Parathyroid adenoma (tissue), 2 donors: ENCODE measurements around the gene TP53RK.

Experiments
- H2AFZ ChIP-seq: fragments of 300-600 bp; sonication (generic); one replicate; pipeline ENCODE4 v1.7.0; 2017; ENCODE audit warnings: antibody characterized with exemption, mild to moderate bottlenecking
- H3K27ac ChIP-seq: fragments of 300-600 bp; sonication (generic); one replicate; pipeline ENCODE4 v1.7.0; 2017
- H3K27me3 ChIP-seq: fragments of 300-600 bp; sonication (generic); one replicate; pipeline ENCODE4 v1.7.0; 2017; ENCODE audit warnings: low read length; ENCODE audit not compliant: control insufficient read depth, insufficient read depth
- H3K36me3 ChIP-seq: fragments of 300-600 bp; sonication (generic); one replicate; pipeline ENCODE4 v1.7.0; 2017; ENCODE audit warnings: low read length; ENCODE audit not compliant: control insufficient read depth, insufficient read depth
- H3K4me1 ChIP-seq: fragments of 300-600 bp; sonication (generic); one replicate; pipeline ENCODE4 v1.7.0; 2017; ENCODE audit warnings: control low read depth
- H3K4me2 ChIP-seq: fragments of 300-600 bp; sonication (generic); one replicate; pipeline ENCODE4 v1.7.0; 2017; ENCODE audit warnings: low read length
- H3K4me3 ChIP-seq: fragments of 300-600 bp; sonication (generic); one replicate; pipeline ENCODE4 v1.7.0; 2017; ENCODE audit warnings: low read depth, low read length
- H3K79me2 ChIP-seq: fragments of 300-600 bp; sonication (generic); one replicate; pipeline ENCODE4 v1.7.0; 2017; ENCODE audit warnings: control low read depth
- H3K9ac ChIP-seq: fragments of 300-600 bp; sonication (generic); one replicate; pipeline ENCODE4 v1.7.0; 2017; ENCODE audit warnings: mild to moderate bottlenecking
- H3K9me3 ChIP-seq: fragments of 300-600 bp; sonication (generic); one replicate; pipeline ENCODE4 v1.7.0; 2017; ENCODE audit warnings: low read length; ENCODE audit not compliant: control insufficient read depth
- TF ChIP-seq, protein P1 (sequence below): fragments of 300-600 bp; sonication (generic); IDR thresholded peaks from one replicate; pipeline ENCODE4 v1.7.0; 2017; ENCODE audit warnings: antibody characterized with exemption, mild to moderate bottlenecking
- donor health status: primary hyperparathyroidism.

The TP53RK gene

DNA sequence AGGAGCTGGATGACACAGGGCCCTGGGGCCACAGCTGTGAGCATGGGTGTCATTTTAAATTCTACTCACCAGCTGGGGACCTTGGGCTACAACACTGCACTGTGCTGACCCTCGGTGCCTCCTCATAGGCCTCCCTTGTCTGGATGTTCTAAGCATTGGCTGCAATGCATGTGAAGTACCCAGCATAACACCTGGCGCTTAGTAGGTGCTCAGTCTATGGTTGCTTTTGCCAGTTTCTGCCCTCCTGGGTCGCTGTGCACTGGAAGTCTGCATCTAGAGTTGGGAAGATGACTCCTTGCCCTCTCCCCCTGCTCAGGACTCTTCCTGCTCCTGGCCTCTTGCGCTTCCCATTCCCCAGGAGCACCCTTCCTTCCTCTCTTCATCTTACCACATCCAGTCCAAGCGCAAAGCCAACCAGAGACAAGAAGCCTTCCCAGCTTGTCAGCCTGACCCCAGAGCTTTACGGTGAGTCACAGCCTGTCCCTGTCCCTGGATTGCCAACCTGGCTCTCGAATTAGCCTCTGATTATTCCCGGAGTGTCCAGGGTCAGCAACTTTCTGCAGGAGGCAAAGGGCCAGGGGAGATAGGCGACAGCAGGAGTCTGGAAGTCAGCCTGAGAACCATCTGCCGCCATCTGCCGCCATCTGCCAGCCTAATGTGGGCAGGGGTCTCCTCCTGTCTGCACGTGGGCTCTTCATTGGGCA lies 46.8 kb downstream of the TP53RK start:
- Histone ChIP-seq H3K4me2 (no peak overlapping the region), H3K4me3 (no peak overlapping the region), H3K9me3 (no peaks in the 10 kb centered on the region), H3K27ac (no peak overlapping the region), H3K79me2 (no peaks in the 10 kb centered on the region), H3K27me3 (no peaks in the 10 kb centered on the region), H2AFZ (no peak overlapping the region), H3K9ac (no peak overlapping the region), H3K36me3 (no peaks in the 10 kb centered on the region), H3K4me1 (no peaks in the 10 kb centered on the region)
- TF ChIP-seq, protein P1, sequence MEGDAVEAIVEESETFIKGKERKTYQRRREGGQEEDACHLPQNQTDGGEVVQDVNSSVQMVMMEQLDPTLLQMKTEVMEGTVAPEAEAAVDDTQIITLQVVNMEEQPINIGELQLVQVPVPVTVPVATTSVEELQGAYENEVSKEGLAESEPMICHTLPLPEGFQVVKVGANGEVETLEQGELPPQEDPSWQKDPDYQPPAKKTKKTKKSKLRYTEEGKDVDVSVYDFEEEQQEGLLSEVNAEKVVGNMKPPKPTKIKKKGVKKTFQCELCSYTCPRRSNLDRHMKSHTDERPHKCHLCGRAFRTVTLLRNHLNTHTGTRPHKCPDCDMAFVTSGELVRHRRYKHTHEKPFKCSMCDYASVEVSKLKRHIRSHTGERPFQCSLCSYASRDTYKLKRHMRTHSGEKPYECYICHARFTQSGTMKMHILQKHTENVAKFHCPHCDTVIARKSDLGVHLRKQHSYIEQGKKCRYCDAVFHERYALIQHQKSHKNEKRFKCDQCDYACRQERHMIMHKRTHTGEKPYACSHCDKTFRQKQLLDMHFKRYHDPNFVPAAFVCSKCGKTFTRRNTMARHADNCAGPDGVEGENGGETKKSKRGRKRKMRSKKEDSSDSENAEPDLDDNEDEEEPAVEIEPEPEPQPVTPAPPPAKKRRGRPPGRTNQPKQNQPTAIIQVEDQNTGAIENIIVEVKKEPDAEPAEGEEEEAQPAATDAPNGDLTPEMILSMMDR: no peak

DNA sequence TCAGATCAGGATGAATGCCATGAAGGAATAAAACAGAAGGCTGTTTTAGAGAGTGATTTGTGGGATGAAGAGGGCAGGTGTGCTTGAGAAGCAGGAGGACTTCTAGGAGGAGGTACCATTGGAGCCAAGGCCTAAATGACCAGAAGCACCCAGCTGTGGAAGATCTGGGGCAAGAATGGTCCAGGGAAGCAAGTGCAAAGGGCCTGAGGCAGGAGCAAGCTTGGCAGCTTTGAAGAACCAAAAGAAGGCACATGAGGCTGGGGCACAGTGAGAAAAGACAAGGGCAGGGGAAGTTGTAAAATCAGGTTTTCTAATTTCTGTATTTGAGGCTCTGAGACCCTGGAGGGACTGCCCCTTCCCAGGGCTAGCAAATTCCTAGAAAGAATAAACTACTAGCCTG lies 47.8 kb downstream of the TP53RK start:
- H2AFZ ChIP-seq: no peak overlapping the region
- H3K27me3 ChIP-seq: no peaks in the 10 kb centered on the region
- H3K4me2 ChIP-seq: no peak overlapping the region
- H3K4me3 ChIP-seq: no peak overlapping the region
- H3K9ac ChIP-seq: no peak overlapping the region
- TF ChIP-seq, protein P1: no peak
- no peaks in the 10 kb centered on the region for H3K79me2 ChIP-seq
- H3K4me1 ChIP-seq: no peaks in the 10 kb centered on the region
- no peaks in the 10 kb centered on the region for H3K9me3 ChIP-seq
- no peak overlapping the region for H3K27ac ChIP-seq
- H3K36me3 ChIP-seq: no peaks in the 10 kb centered on the region

DNA sequence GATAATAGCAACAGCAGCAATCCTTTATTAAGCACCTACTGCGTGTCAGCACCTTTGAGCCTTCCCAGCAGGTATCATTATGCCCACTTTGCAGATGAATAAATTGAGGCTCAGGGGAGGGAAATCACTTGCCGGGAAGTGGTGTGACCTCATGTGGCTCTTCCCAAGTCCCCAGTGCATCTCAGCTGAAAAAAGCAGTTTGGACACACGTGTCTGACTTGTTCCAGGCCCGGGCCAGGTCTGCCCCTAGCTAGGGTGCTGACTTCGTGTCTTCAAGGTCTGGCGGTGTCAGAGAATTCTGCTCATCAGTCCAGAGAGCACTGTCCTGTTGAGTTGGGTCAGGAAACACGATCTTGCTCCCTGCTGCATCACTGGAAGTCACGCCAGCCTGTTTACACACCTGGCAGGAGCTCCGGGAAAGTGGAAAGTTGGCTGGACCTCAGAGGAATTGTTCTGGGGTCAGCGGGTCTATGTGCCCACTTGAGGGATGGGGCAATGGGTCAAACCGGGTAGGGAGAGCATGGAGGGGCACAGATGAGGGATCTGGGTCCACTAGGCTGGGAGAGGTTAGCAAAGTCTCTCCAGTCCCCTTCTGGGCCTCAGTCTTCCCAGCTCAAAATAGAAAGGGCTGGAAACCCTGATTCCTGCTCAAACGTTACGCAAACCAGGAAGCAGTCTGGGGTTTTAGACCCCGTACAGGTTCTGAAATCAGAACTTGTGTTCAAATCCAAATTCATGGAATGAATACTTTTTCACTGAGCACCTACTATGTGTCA lies 48.5 kb downstream of the TP53RK start:
- no peak overlapping the region for H3K9ac ChIP-seq
- H3K9me3 ChIP-seq: no peaks in the 10 kb centered on the region

DNA sequence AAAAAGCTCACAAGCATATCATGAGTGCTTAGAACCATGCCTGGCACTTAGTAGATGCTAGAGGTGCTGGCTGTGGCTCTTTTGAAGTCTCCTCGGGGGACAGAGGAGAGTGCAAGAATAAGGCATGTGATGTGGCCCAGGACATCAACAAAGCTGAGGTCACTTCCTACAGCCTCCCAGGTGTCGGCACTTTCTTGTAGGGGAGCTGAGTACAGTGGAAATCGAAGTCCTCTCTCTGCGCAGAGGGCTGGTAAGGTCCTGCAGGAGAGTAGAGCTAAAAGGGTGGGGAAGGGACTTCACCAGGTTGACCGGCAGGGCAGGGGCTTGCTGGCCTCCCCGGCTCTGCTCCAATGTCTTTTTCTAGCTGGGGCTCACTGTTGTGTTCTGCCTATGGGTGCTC lies 49.2 kb downstream of the TP53RK start:
- Histone ChIP-seq H3K4me3 (no peak overlapping the region), H3K9me3 (no peaks in the 10 kb centered on the region), H3K27me3 (no peaks in the 10 kb centered on the region), H3K27ac (no peak overlapping the region), H3K4me2 (no peak overlapping the region), H3K4me1 (no peaks in the 10 kb centered on the region), H2AFZ (no peak overlapping the region), H3K36me3 (no peaks in the 10 kb centered on the region), H3K79me2 (no peaks in the 10 kb centered on the region), H3K9ac (no peak overlapping the region)
- TF ChIP-seq, protein P1: no peak

More for the DNA sequence above, 48.5 kb downstream of the TP53RK start:
- Histone ChIP-seq H3K36me3 (no peaks in the 10 kb centered on the region), H3K4me3 (no peak overlapping the region), H3K4me1 (no peaks in the 10 kb centered on the region), H3K79me2 (no peaks in the 10 kb centered on the region), H3K27ac (no peak overlapping the region), H3K4me2 (no peak overlapping the region), H2AFZ (no peak overlapping the region), H3K27me3 (no peaks in the 10 kb centered on the region)
- TF ChIP-seq, protein P1: no peak
